ENCODE measurements around the gene TCF7.

Gene TCF7

DNA sequence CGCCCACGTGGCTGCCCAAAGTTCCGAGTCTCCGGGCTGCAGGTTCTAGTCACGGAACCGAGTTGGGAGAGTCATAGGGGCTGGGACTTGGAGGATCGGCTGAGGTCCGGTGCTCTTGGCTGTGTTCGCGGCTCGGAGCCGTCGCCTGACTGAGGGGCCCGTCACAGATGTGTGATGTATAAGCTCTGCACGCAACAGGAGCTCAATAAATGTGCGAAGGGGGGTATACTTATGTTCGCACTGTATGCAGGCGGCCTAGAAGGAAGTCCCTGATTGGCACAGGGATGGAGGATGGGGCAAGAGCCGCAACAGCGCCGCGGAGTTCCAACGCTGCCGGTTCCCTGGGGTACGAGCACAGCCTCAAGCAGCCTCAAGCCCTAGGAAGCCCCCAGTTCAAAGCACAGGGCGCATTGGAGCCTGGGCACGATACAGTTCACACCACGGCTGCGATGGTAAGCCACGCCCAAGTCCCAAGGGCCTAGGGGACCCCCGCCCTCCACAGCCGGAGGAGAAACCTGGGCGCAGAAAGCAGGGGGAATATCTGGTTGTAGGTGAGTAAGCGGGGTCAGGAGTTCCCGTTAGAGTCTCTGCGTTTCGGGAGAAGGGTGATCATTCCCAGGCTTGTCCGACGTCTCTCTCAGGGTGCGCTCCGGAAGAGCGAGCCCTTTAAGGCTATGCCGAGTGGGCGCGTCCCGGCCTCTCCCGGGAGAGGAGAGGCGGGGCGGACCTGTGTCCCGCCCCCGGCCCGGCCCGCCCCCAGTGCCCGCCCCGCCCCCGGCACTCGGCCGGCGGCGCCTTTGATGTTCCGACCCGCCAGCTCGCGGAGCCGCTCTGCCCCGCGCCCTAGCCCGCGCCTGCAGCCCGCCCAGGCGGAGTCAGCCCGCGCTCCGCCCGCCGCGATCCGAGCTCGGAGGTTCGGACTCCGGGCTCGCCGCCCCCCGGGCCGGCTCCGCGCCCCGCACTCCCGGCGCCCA lies at the start of gene TCF7:
TCF7 (plus strand) TSS at position 780 of the 974 bp plus-strand sequence. CDS start 226 bp downstream, outside the sequence.
- H3K36me3 ChIP-seq (ENCODE audit: control insufficient read depth, insufficient read depth, low read length): no peaks in the 10 kb centered on the region
- H3K27me3 ChIP-seq (ENCODE audit: control insufficient read depth, insufficient read depth, low read length): peaks cover 12% of the 10 kb centered on the region
- peaks cover 9% of the 10 kb centered on the region for H3K4me1 ChIP-seq (ENCODE audit: control insufficient read depth, insufficient read depth, low read length)
- peak within 1 kb of the TSS; percentile 17 for H3K9ac ChIP-seq (ENCODE audit: low read length)
- peak within 1 kb of the TSS; percentile 90 for H3K4me3 ChIP-seq (ENCODE audit: low read length)
- no peak within 1 kb of the TSS for H3K27ac ChIP-seq (ENCODE audit: low read depth, low read length)

DNA sequence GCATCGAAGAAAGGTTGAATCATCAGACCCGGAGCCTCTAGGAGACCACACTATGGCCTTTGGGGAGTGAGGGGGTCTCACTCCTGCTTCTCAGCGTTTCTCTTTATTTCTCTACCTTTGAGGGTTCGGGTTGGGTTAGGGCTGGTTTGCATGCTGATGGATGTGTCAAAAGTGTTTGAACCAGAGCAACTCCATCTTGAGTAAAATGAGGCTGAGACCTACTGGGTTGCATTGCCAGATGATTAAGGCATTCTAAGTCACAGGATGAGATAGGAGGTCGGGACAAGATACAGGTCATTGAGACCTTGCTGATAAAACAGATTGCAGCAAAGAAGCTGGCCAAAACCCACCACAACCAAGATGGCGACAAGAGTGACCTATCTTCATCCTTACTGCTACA lies 44.9 kb upstream of the TCF7 start:
- Histone ChIP-seq H3K9ac (ENCODE audit: low read length) (no peak overlapping the region), H3K36me3 (ENCODE audit: control insufficient read depth, insufficient read depth, low read length) (no peaks in the 10 kb centered on the region), H3K27ac (ENCODE audit: low read depth, low read length) (no peak overlapping the region), H3K27me3 (ENCODE audit: control insufficient read depth, insufficient read depth, low read length) (peaks cover 8% of the 10 kb centered on the region), H3K4me3 (ENCODE audit: low read length) (no peak overlapping the region), H3K4me1 (ENCODE audit: control insufficient read depth, insufficient read depth, low read length) (peaks cover 5% of the 10 kb centered on the region)

DNA sequence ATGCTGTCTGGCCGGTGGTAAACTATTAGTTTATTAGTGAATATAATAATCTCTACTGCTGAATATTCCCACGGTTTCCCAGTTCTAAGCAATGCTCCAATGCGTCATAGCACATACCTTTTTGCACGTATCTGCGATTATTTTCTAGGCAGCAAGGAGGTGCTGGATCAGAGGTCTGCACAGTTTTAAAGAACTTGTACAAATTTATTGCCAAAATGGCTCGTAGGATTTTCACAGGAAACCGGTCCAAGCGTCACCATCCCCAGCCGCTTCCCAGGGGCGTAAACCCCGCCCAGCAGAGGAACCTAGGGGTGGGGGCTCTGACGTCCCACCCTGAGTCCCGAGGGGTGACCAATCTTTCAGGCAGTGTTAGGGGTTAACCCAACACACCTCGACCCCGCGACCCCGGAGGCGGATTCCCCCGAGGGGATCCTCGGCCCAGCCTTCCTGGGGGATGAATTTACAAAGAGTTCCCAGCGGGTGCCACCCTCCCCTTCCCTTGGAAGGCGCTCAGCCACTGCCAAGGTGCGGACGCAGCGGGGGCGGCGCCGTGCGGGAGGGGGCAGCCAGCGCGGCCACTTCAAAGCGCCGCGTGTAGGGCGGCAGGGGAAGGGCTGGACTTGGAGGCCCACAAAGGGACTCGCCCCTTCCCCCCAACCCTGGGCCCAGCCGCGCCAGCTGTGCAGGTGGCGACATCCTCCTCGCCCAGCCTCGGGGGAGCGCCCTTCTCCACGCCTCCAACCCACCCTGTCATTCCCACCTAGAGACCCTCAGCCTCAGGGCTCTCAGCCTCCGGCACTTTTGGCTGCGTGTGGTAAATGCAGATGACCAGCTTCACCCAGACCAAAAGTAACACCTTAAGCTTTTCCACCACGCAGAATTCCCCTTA lies 43.5 kb upstream of the TCF7 start:
- no peak overlapping the region for H3K27ac ChIP-seq (ENCODE audit: low read depth, low read length)
- peaks cover 8% of the 10 kb centered on the region for H3K27me3 ChIP-seq (ENCODE audit: control insufficient read depth, insufficient read depth, low read length)
- H3K9ac ChIP-seq (ENCODE audit: low read length): no peak overlapping the region
- peak overlapping the region; percentile 57 for H3K4me3 ChIP-seq (ENCODE audit: low read length)
- H3K36me3 ChIP-seq (ENCODE audit: control insufficient read depth, insufficient read depth, low read length): no peaks in the 10 kb centered on the region
- H3K4me1 ChIP-seq (ENCODE audit: control insufficient read depth, insufficient read depth, low read length): peaks cover 5% of the 10 kb centered on the region

DNA sequence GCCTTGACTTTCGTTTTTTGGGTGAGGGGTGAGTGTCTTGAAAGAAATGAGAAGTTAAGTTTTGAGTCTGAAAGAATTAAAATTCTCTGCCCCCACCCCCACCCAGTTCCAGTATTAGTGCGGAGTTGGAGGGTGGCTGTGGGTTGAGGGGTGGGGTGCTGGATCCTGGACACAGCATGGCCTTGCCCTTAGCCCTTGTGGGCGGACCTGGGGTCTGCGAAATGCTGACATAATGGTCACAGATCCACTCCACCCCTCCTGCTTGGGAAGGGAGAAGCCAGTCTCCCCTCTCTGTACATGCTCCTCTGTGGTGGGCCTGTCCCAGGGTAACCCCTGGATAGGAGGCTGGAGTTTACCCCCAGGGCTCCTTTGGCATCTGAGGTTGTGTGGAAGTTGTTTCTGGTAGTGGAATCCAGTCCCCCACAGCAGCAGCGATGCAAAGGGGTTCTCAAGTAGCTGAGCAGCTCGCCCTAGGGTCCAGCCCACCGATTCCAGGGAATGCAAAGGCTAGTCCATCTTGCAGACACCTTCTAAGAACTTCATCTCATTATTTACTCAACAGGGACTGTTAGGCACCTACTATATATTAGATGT lies 42.8 kb upstream of the TCF7 start:
- peaks cover 8% of the 10 kb centered on the region for H3K27me3 ChIP-seq (ENCODE audit: control insufficient read depth, insufficient read depth, low read length)

DNA sequence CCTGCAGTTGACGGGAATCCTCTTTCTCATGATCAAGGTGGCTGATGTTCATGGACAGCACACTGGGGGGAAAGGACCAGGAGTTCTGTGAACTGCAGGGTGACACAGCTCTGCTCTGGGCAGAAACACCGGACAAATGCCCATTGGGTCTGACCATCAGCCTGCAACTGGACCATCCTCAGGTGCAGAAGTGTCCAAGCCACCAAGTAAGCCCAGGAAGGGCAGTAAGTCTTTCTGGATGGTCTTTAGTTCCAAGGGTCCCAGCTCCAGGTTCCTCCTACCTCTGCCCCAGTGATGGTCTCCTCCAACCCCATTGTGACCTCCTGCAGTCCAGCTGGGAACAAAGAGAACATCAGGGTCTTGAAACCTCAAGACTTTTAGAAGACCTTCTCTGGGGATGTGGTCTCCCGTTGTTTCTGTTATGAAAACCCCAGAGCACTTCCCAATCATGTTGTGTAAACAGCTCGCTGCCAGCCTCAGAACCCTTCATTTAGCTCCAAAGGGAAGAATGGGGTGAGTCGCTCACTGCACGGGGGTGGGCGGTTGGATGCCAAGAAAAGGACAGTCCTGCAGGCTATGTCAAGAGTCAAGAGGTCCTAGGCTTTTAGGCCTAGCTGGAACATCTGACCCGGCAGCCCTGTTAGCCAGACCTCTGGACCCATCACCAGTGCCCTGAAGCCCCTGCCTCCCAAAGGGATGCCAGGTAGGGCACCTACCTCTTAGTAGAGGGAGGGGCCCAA lies 41.8 kb upstream of the TCF7 start:
- no peak overlapping the region for H3K9ac ChIP-seq (ENCODE audit: low read length)
- peaks cover 8% of the 10 kb centered on the region for H3K27me3 ChIP-seq (ENCODE audit: control insufficient read depth, insufficient read depth, low read length)
- H3K36me3 ChIP-seq (ENCODE audit: control insufficient read depth, insufficient read depth, low read length): no peaks in the 10 kb centered on the region
- no peak overlapping the region for H3K27ac ChIP-seq (ENCODE audit: low read depth, low read length)
- H3K4me3 ChIP-seq (ENCODE audit: low read length): no peak overlapping the region
- H3K4me1 ChIP-seq (ENCODE audit: control insufficient read depth, insufficient read depth, low read length): peaks cover 5% of the 10 kb centered on the region

More for the DNA sequence above, 42.8 kb upstream of the TCF7 start:
- H3K4me1 ChIP-seq (ENCODE audit: control insufficient read depth, insufficient read depth, low read length): peaks cover 5% of the 10 kb centered on the region
- H3K36me3 ChIP-seq (ENCODE audit: control insufficient read depth, insufficient read depth, low read length): no peaks in the 10 kb centered on the region
- no peak overlapping the region for H3K27ac ChIP-seq (ENCODE audit: low read depth, low read length)
- no peak overlapping the region for H3K9ac ChIP-seq (ENCODE audit: low read length)
- H3K4me3 ChIP-seq (ENCODE audit: low read length): peak overlapping the region; percentile 57

DNA sequence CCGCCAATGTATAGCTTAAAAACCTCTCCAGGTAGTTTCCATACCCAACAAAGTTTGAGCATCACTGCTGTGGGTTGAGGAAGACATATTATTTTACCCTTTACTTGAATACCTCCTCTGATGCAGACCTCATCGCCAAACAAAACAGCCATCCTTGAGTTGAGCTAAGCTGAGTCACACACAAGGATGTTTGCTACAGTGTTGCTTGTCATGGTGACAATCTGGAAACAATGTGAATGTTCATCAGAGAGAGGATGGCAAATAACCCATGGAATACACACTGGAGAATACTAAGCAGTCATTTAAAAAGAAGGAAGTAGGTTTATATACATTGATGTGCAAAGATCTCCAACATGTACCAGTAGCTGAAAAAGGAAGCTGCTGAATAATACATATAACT lies 41.1 kb upstream of the TCF7 start:
- Histone ChIP-seq H3K4me1 (ENCODE audit: control insufficient read depth, insufficient read depth, low read length) (peaks cover 5% of the 10 kb centered on the region), H3K4me3 (ENCODE audit: low read length) (no peak overlapping the region), H3K36me3 (ENCODE audit: control insufficient read depth, insufficient read depth, low read length) (no peaks in the 10 kb centered on the region), H3K27ac (ENCODE audit: low read depth, low read length) (no peak overlapping the region), H3K27me3 (ENCODE audit: control insufficient read depth, insufficient read depth, low read length) (peaks cover 8% of the 10 kb centered on the region), H3K9ac (ENCODE audit: low read length) (no peak overlapping the region)

DNA sequence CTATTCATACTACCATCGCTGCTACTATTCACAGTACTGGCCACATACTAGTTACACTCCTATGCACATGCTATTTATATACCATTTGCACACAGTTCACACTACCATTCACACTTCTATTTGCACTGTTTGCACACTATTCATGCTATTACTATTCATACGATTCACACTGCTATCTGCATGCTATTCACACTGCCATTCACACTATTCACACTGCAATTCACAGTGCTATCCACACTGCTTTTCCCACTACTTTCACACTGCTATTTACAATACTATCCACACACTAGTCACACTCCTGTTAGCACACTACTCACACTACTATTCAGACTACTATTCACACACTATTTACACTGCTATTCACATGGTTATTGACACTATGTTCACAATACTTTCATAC lies 39.4 kb upstream of the TCF7 start:
- Histone ChIP-seq H3K4me3 (ENCODE audit: low read length) (no peak overlapping the region), H3K9ac (ENCODE audit: low read length) (no peak overlapping the region), H3K4me1 (ENCODE audit: control insufficient read depth, insufficient read depth, low read length) (peaks cover 5% of the 10 kb centered on the region), H3K27ac (ENCODE audit: low read depth, low read length) (no peak overlapping the region), H3K27me3 (ENCODE audit: control insufficient read depth, insufficient read depth, low read length) (peaks cover 8% of the 10 kb centered on the region), H3K36me3 (ENCODE audit: control insufficient read depth, insufficient read depth, low read length) (no peaks in the 10 kb centered on the region)

DNA sequence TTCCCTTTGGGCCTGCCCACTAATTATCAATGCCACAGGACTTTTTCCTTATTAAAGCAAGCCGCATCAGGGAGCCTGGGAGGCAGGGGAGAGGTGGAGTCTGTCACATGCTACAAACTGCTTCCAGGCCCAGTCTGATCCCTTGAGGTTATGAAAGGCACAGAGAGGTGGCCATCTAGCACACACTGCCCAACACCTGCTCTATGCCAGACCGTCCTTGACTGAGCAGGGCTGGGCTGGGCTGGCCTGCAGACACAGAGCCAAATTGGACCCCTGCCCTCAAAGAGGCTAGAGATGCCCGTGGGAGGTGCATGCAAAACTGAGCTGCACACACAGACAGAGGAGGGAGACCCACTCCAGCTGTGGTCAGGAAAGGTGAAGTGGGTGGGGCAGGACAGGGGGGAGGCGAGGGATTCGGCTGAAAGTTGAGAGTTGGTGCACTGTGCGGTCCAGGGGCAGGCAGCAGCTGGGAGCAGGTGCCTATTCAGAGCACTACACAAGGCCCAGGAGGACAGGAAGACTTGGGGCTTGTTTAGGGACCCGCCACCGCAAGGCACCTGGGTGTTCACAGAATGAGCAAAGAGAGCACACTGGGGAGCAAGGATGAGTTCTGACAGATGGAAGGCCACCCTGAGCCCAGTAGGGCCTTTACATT lies 36.4 kb upstream of the TCF7 start:
- Histone ChIP-seq H3K4me1 (ENCODE audit: control insufficient read depth, insufficient read depth, low read length) (no peaks in the 10 kb centered on the region), H3K36me3 (ENCODE audit: control insufficient read depth, insufficient read depth, low read length) (no peaks in the 10 kb centered on the region), H3K27me3 (ENCODE audit: control insufficient read depth, insufficient read depth, low read length) (no peaks in the 10 kb centered on the region), H3K4me3 (ENCODE audit: low read length) (no peak overlapping the region), H3K9ac (ENCODE audit: low read length) (no peak overlapping the region), H3K27ac (ENCODE audit: low read depth, low read length) (no peak overlapping the region)

DNA sequence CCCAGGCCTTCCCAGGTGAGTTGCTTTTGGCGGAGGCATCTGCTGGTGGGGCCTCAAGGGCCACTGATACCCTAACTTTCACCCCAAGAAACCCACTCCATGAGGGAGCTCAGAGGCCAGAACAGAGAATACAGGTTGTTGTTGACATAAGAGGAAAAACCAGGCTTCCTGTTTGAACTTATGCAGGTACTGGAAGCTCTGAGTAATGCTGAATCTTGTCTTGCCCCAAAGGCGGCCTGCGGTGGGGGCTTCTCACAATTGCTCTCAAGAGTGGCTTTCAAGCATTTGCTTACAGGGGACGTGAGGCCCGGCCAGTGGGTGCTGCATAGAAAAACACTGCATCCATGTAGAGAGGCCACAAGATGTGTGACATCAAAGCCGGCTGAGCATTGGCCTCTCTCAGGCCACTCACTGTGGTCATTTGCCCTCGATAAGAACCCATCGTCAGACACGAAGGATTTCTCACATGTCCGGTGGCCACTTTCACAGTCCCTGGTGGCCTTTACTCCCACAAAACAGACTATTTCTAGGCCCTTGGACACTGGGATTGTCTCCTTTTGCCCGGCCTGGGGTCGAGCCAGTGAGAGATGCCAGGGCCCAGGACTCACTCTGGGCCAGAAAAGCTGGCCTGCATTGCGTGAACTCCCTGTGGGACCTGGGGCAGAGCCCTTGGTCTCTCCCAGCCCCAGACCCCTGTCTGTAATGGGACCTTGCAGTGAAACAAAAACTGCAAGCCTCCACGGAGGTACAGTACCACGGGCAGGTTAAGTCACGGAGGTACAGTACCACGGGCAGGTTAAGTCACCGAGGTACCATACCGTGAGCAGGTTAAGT lies 34.5 kb upstream of the TCF7 start:
- Histone ChIP-seq H3K4me3 (ENCODE audit: low read length) (no peak overlapping the region), H3K27ac (ENCODE audit: low read depth, low read length) (no peak overlapping the region), H3K9ac (ENCODE audit: low read length) (no peak overlapping the region), H3K36me3 (ENCODE audit: control insufficient read depth, insufficient read depth, low read length) (no peaks in the 10 kb centered on the region), H3K4me1 (ENCODE audit: control insufficient read depth, insufficient read depth, low read length) (no peaks in the 10 kb centered on the region), H3K27me3 (ENCODE audit: control insufficient read depth, insufficient read depth, low read length) (no peaks in the 10 kb centered on the region)

DNA sequence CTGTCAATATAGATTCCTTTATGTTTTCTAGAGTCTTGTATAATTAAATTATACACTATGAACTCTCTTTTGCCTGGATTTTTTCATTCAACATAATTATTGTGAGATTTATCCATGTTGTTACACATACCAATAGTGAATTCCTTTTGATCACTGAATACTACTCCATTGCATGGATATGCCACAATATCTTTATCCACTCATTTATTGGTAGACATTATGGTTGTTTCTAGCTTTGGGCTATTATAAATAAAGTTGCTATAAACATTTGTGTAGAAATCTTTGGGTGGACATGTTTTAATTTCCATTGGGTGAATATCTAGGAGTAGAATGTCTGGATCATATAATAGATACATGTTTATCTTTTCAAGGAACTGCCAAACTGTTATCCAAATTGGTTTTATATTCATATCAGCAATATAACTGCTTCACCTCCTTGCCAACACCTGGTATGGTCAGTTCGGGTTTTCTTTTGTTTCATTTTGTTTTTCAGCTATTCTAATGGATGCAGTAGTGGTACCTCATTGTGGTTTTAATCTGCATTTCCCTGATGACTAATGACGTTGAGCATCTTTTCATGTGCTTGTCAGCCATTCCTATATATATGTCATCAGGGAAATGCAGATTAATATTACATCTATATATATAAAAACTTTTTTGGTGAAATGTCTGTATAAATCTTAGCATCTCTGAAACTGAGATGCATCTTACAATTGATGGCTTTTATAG lies 32.1 kb upstream of the TCF7 start:
- Histone ChIP-seq H3K4me3 (ENCODE audit: low read length) (no peak overlapping the region), H3K4me1 (ENCODE audit: control insufficient read depth, insufficient read depth, low read length) (no peaks in the 10 kb centered on the region), H3K9ac (ENCODE audit: low read length) (no peak overlapping the region), H3K27me3 (ENCODE audit: control insufficient read depth, insufficient read depth, low read length) (no peaks in the 10 kb centered on the region), H3K36me3 (ENCODE audit: control insufficient read depth, insufficient read depth, low read length) (no peaks in the 10 kb centered on the region), H3K27ac (ENCODE audit: low read depth, low read length) (no peak overlapping the region)

Data from rectal smooth muscle tissue (tissue), 1 donor.